ENCODE measurements around the gene MON2.
"Not testable (repeated sequence)": the region's sequence is repeated elsewhere in the genome, so short reads cannot be mapped to it uniquely, and the experiment has no call there.

MON2 gene, protein sequence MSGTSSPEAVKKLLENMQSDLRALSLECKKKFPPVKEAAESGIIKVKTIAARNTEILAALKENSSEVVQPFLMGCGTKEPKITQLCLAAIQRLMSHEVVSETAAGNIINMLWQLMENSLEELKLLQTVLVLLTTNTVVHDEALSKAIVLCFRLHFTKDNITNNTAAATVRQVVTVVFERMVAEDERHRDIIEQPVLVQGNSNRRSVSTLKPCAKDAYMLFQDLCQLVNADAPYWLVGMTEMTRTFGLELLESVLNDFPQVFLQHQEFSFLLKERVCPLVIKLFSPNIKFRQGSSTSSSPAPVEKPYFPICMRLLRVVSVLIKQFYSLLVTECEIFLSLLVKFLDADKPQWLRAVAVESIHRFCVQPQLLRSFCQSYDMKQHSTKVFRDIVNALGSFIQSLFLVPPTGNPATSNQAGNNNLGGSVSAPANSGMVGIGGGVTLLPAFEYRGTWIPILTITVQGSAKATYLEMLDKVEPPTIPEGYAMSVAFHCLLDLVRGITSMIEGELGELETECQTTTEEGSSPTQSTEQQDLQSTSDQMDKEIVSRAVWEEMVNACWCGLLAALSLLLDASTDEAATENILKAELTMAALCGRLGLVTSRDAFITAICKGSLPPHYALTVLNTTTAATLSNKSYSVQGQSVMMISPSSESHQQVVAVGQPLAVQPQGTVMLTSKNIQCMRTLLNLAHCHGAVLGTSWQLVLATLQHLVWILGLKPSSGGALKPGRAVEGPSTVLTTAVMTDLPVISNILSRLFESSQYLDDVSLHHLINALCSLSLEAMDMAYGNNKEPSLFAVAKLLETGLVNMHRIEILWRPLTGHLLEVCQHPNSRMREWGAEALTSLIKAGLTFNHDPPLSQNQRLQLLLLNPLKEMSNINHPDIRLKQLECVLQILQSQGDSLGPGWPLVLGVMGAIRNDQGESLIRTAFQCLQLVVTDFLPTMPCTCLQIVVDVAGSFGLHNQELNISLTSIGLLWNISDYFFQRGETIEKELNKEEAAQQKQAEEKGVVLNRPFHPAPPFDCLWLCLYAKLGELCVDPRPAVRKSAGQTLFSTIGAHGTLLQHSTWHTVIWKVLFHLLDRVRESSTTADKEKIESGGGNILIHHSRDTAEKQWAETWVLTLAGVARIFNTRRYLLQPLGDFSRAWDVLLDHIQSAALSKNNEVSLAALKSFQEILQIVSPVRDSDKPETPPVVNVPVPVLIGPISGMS (N-terminal part only)

DNA sequence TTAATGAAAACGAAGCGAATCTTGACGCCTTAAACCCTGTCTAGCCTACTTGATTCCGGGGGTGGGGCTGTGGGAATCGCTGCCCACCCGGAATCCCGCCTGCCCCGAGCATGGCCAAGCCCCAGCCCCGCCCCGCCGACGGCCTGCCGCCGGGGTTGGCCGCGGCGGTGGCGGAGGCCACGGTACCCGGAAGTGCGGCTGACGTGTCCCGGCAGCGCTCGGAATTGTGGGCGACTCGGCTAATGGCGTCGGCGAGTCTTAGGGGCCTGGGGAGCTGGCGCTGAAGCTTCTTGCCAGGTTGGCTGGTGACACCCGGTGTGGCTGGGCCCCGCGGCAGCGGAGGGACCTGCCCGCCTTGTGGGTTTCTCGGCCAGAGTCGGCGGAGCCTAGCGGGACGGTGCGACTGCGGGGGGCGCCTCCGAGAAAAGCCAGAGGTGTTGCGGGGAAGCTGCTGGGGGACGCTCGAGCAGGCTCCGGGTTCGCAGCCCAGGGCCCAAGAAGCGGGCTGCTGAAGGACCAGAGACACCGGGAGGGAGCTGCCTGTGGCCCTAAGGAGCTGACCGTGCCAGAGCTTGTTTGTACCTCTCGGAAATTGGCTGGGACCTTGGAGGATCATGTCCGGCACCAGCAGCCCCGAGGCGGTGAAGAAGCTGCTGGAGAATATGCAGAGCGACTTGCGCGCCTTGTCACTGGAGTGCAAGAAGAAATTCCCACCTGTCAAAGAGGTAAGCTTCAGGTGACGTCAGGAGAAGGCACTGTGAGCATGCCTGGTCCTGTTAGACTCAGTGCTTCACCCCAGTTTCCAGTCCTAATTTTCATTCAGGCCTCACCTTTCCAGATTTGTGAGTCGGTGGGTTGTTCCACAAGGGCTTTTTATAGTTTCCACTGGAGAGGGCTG, at the start of gene MON2:
Gene MON2 (plus strand): TSS at position 233 of the 898 bp plus-strand sequence. CDS start 382 bp downstream, at position 615.
- H3K4me1 Mint-ChIP-seq = peaks cover 24% of the 10 kb centered on the region
- peak within 1 kb of the TSS; percentile 93 for H3K27ac Mint-ChIP-seq
- peaks cover 9% of the 10 kb centered on the region for H3K27me3 Mint-ChIP-seq
- peak within 1 kb of the TSS; percentile 82 for H3K4me3 Mint-ChIP-seq
- CTCF ChIA-PET = interaction anchor here (0.7 to 2.3 kb wide), 5 partner anchors 11 to 330 kb away, joined by 3 to 12 read pairs (median 3); no protein-coding TSS in a partner anchor
- peak; percentile 90 for DNase-seq
- peaks cover 17% of the 10 kb centered on the region for H3K9me3 Mint-ChIP-seq
- peaks cover 7% of the 10 kb centered on the region for H3K36me3 Mint-ChIP-seq

DNA sequence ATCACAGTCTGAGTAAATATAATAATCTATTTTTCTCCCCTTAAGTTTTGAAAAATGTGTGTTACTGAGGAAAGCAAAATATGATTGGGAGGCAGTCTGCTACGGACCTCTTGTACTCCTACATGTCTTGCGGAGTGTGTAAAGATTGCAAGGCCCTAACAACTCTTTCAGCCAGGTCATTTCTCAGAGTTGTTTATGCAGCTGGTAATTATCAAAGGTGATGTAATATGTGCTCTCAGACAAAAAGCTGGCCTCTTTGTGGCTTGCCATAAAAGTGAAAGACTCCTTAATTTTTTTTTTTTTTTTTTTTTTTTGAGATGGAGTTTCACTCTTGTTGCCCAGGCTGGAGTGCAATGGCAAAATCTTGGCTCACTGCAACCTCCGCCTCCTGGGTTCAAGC, 40.5 kb upstream of the MON2 start:
- peaks cover 14% of the 10 kb centered on the region for H3K27me3 Mint-ChIP-seq
- H3K4me3 Mint-ChIP-seq = no peak overlapping the region
- H3K4me1 Mint-ChIP-seq = no peaks in the 10 kb centered on the region
- CTCF ChIA-PET = interaction anchor here (1.2 kb wide), 2 partner anchors 9 to 11 kb away, joined by 3 to 4 read pairs; no protein-coding TSS in a partner anchor
- peaks cover 3% of the 10 kb centered on the region for H3K36me3 Mint-ChIP-seq
- no peak for DNase-seq
- H3K9me3 Mint-ChIP-seq = peaks cover 28% of the 10 kb centered on the region
- no peak overlapping the region for H3K27ac Mint-ChIP-seq

DNA sequence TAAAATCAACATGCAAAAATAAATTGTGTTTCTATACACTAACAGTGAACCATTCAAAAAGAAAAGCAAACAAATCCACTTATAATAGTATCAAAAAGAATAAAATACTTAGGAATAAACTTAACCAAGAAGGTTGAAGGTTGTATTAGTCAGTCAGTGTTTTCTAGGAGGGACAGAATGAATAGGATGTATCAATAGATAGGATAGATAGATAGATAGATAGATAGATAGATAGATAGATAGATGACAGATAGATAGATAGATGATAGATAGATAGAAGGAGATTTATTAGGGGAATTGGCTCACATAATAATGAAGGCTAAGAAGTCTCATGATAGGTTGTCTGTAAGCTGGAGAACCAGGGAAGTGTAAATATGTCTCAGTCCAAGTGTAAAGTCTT, 37.2 kb upstream of the MON2 start:
- DNase-seq = no peak
- CTCF ChIA-PET = interaction anchor here (2.1 kb wide), 1 partner anchor 9 kb away, joined by 6 read pairs; no protein-coding TSS in a partner anchor
- no peak overlapping the region for H3K4me3 Mint-ChIP-seq
- H3K27ac Mint-ChIP-seq = no peak overlapping the region
- H3K36me3 Mint-ChIP-seq = no peaks in the 10 kb centered on the region
- peaks cover 11% of the 10 kb centered on the region for H3K9me3 Mint-ChIP-seq
- H3K27me3 Mint-ChIP-seq = peaks cover 32% of the 10 kb centered on the region
- peaks cover under 1% of the 10 kb centered on the region for H3K4me1 Mint-ChIP-seq

DNA sequence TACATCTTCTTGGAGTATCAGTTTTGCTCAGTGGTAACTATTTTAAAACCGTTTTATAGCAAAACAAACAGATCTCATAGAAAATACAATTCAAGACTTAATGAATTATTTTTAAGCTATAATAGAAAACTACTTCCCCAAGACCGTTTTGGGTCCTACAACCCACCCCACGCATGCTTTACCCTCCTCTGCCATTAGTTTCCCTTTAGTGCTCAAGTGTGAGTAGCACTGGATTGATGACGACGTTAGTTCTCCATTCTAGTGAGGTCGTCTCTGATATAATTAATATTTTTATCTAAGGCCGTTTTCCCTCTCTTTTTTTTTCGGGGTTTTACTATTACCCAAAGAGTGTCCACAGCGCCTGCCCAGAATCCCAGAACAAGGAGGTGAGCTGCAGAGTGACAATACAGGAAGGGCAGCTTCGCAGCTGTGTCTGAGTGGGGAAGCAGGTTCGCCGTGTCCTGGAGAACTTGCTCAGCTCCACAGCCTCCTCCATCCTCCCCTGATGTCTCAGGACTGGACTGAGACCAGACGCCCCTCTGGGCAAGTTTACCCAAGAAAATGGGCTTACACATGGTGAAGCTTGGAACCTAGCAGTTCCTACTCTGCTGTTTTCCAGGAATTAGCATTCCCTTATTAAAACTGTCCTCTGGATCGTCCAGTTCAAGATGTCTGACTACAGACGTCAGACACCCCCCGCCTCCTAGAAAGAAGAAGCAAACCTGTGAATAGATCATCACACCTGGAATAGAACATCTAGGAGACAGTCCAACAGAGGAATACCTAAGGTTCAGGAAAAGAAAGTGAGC, 31.9 kb upstream of the MON2 start:
- H3K27me3 Mint-ChIP-seq = peaks cover 45% of the 10 kb centered on the region
- H3K27ac Mint-ChIP-seq = no peak overlapping the region
- CTCF ChIA-PET = interaction anchor here (0.7 to 5.8 kb wide), 23 partner anchors 9 to 362 kb away, joined by 3 to 129 read pairs (median 4); partner anchors contain the start of gene MON2

DNA sequence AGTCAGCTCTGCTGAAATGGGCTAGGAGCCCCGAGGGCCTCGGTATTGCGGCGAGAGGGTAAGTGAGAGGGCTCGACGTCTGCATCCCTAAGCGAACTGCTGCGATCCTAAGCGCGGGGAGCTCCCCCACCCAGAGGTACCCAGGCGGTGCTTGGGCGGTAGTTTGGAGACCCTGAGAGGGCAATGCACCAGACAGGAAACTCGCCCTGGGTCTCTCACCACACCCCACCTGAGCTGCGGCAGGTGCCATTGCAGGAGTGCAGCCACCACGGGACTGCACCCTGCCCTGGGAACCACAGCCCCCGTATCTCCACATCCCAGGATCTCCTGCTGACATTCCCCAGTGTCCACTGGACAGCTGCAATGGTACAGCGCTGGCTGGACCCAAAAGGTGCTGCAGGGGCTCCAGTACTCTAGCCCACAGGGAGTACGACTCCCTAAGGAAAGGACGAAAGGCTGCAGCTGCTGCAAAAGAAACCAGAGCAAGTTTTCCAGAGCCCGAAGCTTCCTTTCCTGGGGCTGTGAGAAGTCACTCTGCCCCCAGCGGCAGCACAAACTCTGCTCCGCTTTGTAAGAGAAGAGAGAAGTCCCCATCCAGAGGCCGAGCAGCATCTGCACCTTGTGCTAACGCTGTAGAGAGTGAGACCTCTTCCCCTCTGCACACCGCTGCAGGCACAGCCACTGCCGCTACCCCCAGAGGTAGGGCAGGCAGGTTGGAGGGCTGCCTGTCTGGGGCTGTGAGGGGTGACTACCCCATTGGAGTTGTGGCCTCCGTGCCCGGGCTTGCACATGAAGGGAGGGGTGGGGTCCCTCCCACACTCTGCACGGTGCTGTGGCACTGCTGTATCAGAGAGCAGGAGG, 31.1 kb upstream of the MON2 start:
- H3K4me1 Mint-ChIP-seq = peaks cover 21% of the 10 kb centered on the region
- H3K36me3 Mint-ChIP-seq = no peaks in the 10 kb centered on the region
- H3K27ac Mint-ChIP-seq = no peak overlapping the region
- H3K27me3 Mint-ChIP-seq = peaks cover 42% of the 10 kb centered on the region
- H3K4me3 Mint-ChIP-seq = peak overlapping the region; percentile 73
- CTCF ChIA-PET = interaction anchor here (0.6 to 5.8 kb wide), 31 partner anchors 9 to 377 kb away, joined by 3 to 129 read pairs (median 4); partner anchors contain the start of gene MON2
- DNase-seq = peak; percentile 60
- H3K9me3 Mint-ChIP-seq = peaks cover under 1% of the 10 kb centered on the region

More for the DNA sequence above, 31.9 kb upstream of the MON2 start:
- H3K36me3 Mint-ChIP-seq = no peaks in the 10 kb centered on the region
- peak overlapping the region; percentile 73 for H3K4me3 Mint-ChIP-seq
- no peak for DNase-seq
- peaks cover 21% of the 10 kb centered on the region for H3K4me1 Mint-ChIP-seq
- H3K9me3 Mint-ChIP-seq = no peaks in the 10 kb centered on the region

DNA sequence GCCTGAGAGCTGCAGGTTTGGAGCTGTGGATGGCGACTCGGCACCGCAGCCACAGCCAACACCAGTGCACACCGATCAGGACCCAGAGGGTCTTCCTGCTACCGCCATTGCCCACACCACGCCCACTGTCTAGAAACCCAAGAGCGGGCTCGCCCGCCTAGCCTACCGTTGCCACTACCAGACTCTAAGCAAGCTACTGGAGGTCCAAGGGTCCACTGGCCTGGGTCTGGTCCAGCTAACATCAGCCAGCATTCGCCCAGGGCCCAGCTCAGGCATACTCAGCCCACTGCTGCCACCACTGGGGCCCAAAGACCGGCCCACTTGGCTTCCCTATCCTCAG, 30.5 kb upstream of the MON2 start:
- no peaks in the 10 kb centered on the region for H3K36me3 Mint-ChIP-seq
- DNase-seq = no peak
- H3K4me3 Mint-ChIP-seq = no peak overlapping the region
- no peak overlapping the region for H3K27ac Mint-ChIP-seq
- H3K4me1 Mint-ChIP-seq = peaks cover 21% of the 10 kb centered on the region
- peaks cover 6% of the 10 kb centered on the region for H3K9me3 Mint-ChIP-seq
- CTCF ChIA-PET = interaction anchor here (0.8 to 5.8 kb wide), 13 partner anchors 8 to 377 kb away, joined by 3 to 129 read pairs (median 4); partner anchors contain the start of gene MON2
- peaks cover 42% of the 10 kb centered on the region for H3K27me3 Mint-ChIP-seq

DNA sequence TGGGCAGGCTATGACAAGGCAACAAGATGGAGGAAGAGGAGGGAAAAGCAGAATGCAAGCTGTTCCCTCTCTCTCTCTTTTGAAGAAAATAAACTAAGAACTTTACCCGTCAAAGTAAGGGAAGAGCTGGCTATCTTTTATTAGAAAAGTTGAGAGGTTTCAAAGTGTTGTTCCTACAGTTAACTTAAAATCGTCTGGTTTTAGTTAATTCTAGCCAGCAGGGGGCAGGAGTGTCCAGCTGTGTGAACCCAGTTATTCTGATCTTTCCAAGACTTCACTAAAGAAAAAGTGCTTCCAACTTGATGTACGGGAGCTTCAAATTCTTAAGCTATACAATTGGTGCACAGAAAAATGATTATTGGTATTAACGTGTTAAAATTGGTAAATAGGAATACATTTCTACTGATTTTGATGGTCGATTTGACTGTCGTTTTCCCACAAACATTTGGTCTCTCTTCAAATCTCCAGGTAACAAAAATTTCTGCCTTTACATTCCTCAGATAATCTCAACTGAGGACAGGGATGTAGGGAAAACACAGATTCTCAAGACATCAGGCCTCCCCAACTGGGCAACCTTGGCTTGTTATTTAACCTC, 28.4 kb upstream of the MON2 start:
- Mint-ChIP-seq H3K36me3 (no peaks in the 10 kb centered on the region), H3K27me3 (peaks cover 49% of the 10 kb centered on the region), H3K4me3 (no peak overlapping the region), H3K9me3 (peaks cover 14% of the 10 kb centered on the region), H3K27ac (no peak overlapping the region), H3K4me1 (peaks cover 21% of the 10 kb centered on the region)
- DNase-seq = peak; percentile 61
- CTCF ChIA-PET = interaction anchor here (0.7 to 5.8 kb wide), 23 partner anchors 8 to 375 kb away, joined by 3 to 129 read pairs (median 4); no protein-coding TSS in a partner anchor

DNA sequence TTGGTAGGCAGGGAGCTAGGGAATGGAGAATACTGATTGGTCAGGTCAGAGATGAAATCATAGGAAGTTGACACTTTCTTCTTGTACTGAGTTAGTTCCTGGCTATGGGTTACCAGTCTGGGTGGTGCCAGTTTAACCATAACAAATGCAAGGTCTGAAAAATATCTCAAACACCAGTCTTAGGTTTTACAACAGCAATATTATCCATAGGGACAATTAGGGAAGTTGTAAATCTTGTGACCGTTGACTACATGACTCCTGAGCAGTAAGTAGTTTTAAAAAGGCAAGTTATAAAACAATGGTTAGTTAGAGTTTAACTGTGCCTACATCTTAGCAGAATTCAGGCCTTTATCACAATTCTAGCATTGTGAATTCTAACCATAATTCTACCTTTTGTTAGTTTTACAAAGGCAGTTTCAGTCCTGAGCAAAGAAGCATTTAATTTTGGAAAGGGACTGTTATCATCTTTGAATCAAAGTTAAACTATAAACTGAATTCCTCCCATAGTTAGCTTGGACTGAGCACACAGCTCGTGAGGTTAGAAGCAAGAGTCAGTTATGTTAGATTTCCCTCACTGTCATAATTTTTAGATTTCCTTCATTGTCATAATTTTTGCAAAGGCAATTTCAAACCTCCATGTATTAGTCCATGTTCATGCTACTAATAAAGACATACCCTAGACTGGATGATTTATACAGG, 19.7 kb upstream of the MON2 start:
- H3K27me3 Mint-ChIP-seq = peaks cover 33% of the 10 kb centered on the region
- H3K4me1 Mint-ChIP-seq = no peaks in the 10 kb centered on the region
- no peak overlapping the region for H3K27ac Mint-ChIP-seq
- CTCF ChIA-PET = no interaction called here
- no peak for DNase-seq
- H3K36me3 Mint-ChIP-seq = no peaks in the 10 kb centered on the region
- peaks cover 5% of the 10 kb centered on the region for H3K9me3 Mint-ChIP-seq
- no peak overlapping the region for H3K4me3 Mint-ChIP-seq

DNA sequence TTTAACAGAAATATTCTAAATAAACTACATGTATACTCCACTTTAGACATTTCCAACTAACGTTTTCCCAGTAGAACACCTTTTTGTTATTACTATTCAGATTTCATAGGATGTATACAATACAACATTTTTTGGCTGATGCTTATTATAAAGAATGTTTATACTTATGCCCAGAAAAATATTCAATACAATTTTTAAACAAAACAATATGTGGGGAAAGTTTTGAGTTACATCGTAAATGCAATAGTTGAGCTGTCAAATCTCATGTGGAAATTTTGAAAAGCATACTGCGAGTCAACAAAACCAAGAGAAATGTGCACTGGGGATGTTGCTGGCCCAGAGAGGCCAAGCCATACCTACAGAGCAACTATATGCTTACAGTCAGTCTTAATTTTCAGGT, 18.2 kb upstream of the MON2 start:
- no peak overlapping the region for H3K4me3 Mint-ChIP-seq
- CTCF ChIA-PET = no interaction called here
- no peaks in the 10 kb centered on the region for H3K4me1 Mint-ChIP-seq
- peaks cover 4% of the 10 kb centered on the region for H3K9me3 Mint-ChIP-seq
- H3K36me3 Mint-ChIP-seq = no peaks in the 10 kb centered on the region
- DNase-seq = no peak
- peaks cover 24% of the 10 kb centered on the region for H3K27me3 Mint-ChIP-seq
- no peak overlapping the region for H3K27ac Mint-ChIP-seq

DNA sequence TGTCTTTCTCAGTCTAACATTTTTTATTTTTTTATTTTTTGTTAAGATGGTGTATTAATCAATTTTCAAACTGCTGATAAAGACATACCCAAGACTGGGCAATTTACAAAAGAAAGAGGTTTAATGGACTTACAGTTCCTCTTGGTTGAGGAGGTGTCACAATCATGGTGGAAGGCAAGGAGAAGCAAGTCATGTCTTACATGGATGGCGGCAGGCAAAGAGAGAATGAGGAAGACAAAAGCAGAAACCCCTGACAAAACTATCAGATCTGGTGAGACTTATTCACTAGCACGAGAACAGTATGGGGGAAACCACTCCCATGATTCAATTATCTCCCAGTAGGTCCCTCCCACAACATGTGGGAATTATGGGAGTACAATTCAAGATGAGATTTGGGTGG, 11.2 kb upstream of the MON2 start:
- peaks cover 21% of the 10 kb centered on the region for H3K27me3 Mint-ChIP-seq
- CTCF ChIA-PET, DNase-seq, H3K27ac Mint-ChIP-seq, H3K4me1 Mint-ChIP-seq, H3K36me3 Mint-ChIP-seq, H3K4me3 Mint-ChIP-seq, H3K9me3 Mint-ChIP-seq: not testable (repeated sequence)

DNA sequence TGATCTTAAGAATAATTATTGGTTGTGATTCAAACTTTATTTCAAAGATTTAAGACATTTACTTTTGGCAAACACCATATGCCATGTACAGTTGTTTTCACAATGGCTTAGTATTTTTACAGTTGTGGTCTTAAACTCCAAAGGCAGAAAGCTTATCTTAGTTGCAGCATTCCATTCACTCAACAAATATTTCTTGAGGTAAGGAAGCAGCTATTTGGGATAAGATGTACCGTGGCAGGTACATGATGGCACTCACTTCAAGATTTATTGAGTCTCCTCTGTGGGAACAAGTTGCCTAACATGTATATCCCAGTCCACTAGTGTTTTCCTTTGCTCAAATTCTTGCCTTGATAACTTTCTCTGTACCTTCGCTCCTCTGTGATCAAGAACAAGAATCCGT, 8.0 kb upstream of the MON2 start:
- H3K4me1 Mint-ChIP-seq = no peaks in the 10 kb centered on the region
- H3K4me3 Mint-ChIP-seq = no peak overlapping the region
- CTCF ChIA-PET = interaction anchor here (1.4 to 1.5 kb wide), 2 partner anchors 20 to 24 kb away, joined by 3 to 4 read pairs; no protein-coding TSS in a partner anchor
- DNase-seq = no peak
- H3K27me3 Mint-ChIP-seq = peaks cover 16% of the 10 kb centered on the region
- H3K36me3 Mint-ChIP-seq = peaks cover 1% of the 10 kb centered on the region
- peaks cover 15% of the 10 kb centered on the region for H3K9me3 Mint-ChIP-seq
- H3K27ac Mint-ChIP-seq = no peak overlapping the region
